HepG2 (cell line): ENCODE data around the gene MTHFD1L. TPM values are rescaled to one million over a fixed set of nuclear protein-coding genes. Genes with fewer than 3 reads are reported as not detected.

ENCODE experiments used
- ATAC-seq: fragments of 200-7000 bp; cut with Tn5 transposase; 3 replicates; pipeline ENCODE4 v1.9.1; 2020; ENCODE audit warnings: mild to moderate bottlenecking, moderate library complexity
- BruUV-seq: library from RNA; stranded (reverse); fragments of 400-500 nt; replicated peaks from 2 replicates; lab custom pipeline; 2021; lab: Mats Ljungman, UMichigan
- CTCF ChIA-PET: fragments of 300-600 bp; formaldehyde crosslinking; extraction: SDS; loops from one replicate; lab custom pipeline; 2021; ENCODE audit warnings: low total read pairs, inconsistent platforms, low intra/inter-chr PET ratio; lab: Yijun Ruan, JAX
- POLR2A ChIA-PET: fragments of 350-600 bp; sonication (Branson Sonifier 250); formaldehyde crosslinking; loops from one replicate; lab custom pipeline; 2020; ENCODE audit warnings: antibody characterized with exemption, inconsistent platforms; lab: Yijun Ruan, JAX
- DNase-seq: peaks from one replicate; pipeline ENCODE4 v3.0.0-alpha.2; 2015; ENCODE audit warnings: low spot score
- FAIRE-seq: peaks from 3 replicates; lab custom pipeline; 2011; peaks lifted over from hg19 to GRCh38; lab: Jason Lieb, UNC
- H2AFZ ChIP-seq: one replicate; pipeline ENCODE4 v1.6.1; 2011; ENCODE audit warnings: low read length, inconsistent platforms
- H3K27ac ChIP-seq: fragments of 300-600 bp; 3 replicates; pipeline ENCODE4 v1.8.0; 2011; ENCODE audit warnings: mixed run types, mild to moderate bottlenecking, mixed read lengths, low read length, inconsistent platforms; ENCODE audit not compliant: insufficient read depth; ENCODE audit errors: extremely low read length
- H3K27me3 ChIP-seq, 2 experiments: fragments of 200-600 bp in 1 of 2; 2 replicates in 1 of 2; 3 replicates in 1 of 2; pipeline versions ENCODE4 v1.6.0 to v1.8.0; 2011; ENCODE audit warnings: low read length in 2 of 2, mild to moderate bottlenecking in 2 of 2, moderate library complexity in 2 of 2, inconsistent platforms in 1 of 2; ENCODE audit not compliant: insufficient read depth in 2 of 2, control insufficient read depth in 1 of 2
- H3K36me3 ChIP-seq, 2 experiments: fragments of 200-600 bp in 1 of 2; replicated peaks in 1 of 2; 2 replicates in 1 of 2; 3 replicates in 1 of 2; pipeline versions ENCODE4 v1.5.1 to v1.8.0; 2011; ENCODE audit warnings: low read length in 2 of 2, inconsistent platforms in 1 of 2; ENCODE audit not compliant: insufficient read depth in 2 of 2, control insufficient read depth in 1 of 2
- H3K4me1 ChIP-seq: 2 replicates; pipeline ENCODE4 v1.5.1; 2012; ENCODE audit warnings: low read length, inconsistent platforms; ENCODE audit not compliant: insufficient read depth
- H3K4me2 ChIP-seq: 2 replicates; pipeline ENCODE4 v1.6.0; 2011; ENCODE audit warnings: low read depth, low read length, inconsistent platforms
- H3K4me3 ChIP-seq, 3 experiments: fragments of 200-600 bp in 1 of 3; sonication (generic), shearing (Covaris generic) in 1 of 3; replicated peaks in 1 of 3; 2 replicates each; pipeline ENCODE4 v1.5.1; 2011 to 2016; ENCODE audit warnings: low read length in 3 of 3, inconsistent platforms in 2 of 3, low read depth in 2 of 3, mild to moderate bottlenecking in 2 of 3, control low read depth in 1 of 3, mixed read lengths in 1 of 3; ENCODE audit not compliant: insufficient read depth in 1 of 3
- H3K79me2 ChIP-seq: one replicate; pipeline ENCODE4 v1.6.1; 2011; ENCODE audit warnings: low read length, inconsistent platforms; ENCODE audit not compliant: insufficient read depth
- H3K9ac ChIP-seq: 2 replicates; pipeline ENCODE4 v1.6.0; 2011; ENCODE audit warnings: mild to moderate bottlenecking, low read depth, low read length, inconsistent platforms; ENCODE audit not compliant: insufficient read depth
- H3K9me3 ChIP-seq: 2 replicates; pipeline ENCODE4 v1.5.1; 2012; ENCODE audit warnings: mild to moderate bottlenecking, low read length
- H4K20me1 ChIP-seq: 2 replicates; pipeline ENCODE4 v1.6.0; 2011; ENCODE audit warnings: inconsistent platforms, mild to moderate bottlenecking, low read length, moderate library complexity; ENCODE audit not compliant: insufficient read depth
- CEBPB ChIP-seq: IDR thresholded peaks from 2 replicates; pipeline ENCODE4 v1.6.1; 2011; ENCODE audit warnings: low read depth, low read length, improper control_type of control experiment, borderline replicate concordance
- FOXO1 ChIP-seq: sonication (generic); formaldehyde crosslinking; IDR thresholded peaks from 2 replicates; pipeline ENCODE4 v1.4.0; 2020; ENCODE audit warnings: missing genetic modification reagents
- IKZF1 ChIP-seq: fragments of 450-650 bp; IDR thresholded peaks from 2 replicates; pipeline ENCODE4 v1.7.1; 2016
- KDM3A ChIP-seq: IDR thresholded peaks from 2 replicates; pipeline ENCODE4 v1.6.1; 2018; ENCODE audit warnings: low read depth, missing compliant biosample characterization
- PRMT3 ChIP-seq: sonication (generic); formaldehyde crosslinking; IDR thresholded peaks from 2 replicates; pipeline ENCODE4 v1.8.1; 2022; ENCODE audit warnings: low read depth, mild to moderate bottlenecking, moderate library complexity, missing genetic modification reagents, borderline replicate concordance
- REPIN1 ChIP-seq: sonication (generic); formaldehyde crosslinking; IDR thresholded peaks from 2 replicates; pipeline ENCODE4 v1.8.0; 2022; ENCODE audit warnings: missing genetic modification reagents, low read depth, mild to moderate bottlenecking, borderline replicate concordance
- YEATS4 ChIP-seq: sonication (generic); formaldehyde crosslinking; IDR thresholded peaks from 2 replicates; pipeline ENCODE4 v1.4.0; 2020; ENCODE audit warnings: missing genetic modification reagents, borderline replicate concordance
- ZNF691 ChIP-seq: sonication (generic); formaldehyde crosslinking; IDR thresholded peaks from 2 replicates; pipeline ENCODE4 v1.4.0; 2020; ENCODE audit warnings: missing genetic modification reagents, low read depth, mild to moderate bottlenecking, borderline replicate concordance
- ZNF720 ChIP-seq: sonication (generic); formaldehyde crosslinking; IDR thresholded peaks from 2 replicates; pipeline ENCODE4 v1.4.0; 2020; ENCODE audit warnings: missing genetic modification reagents
- WGBS: methylation state at CpG from one replicate; pipeline ENCODE4 v1.1.6; 2017; ENCODE audit warnings: low lambda C conversion rate; 5-methylcytosine and 5-hydroxymethylcytosine counted together
- in situ Hi-C: cut with HindIII; loops from 2 replicates; pipeline ENCODE4 v1.10.0; 2017; ENCODE audit warnings: low pct_unique_long_range_greater_than_20kb; ENCODE audit not compliant: extremely low pct_ligation_motif_present
- intact Hi-C: fragments of 100-400 bp; cut with micrococcal nuclease; formaldehyde crosslinking; loops from one replicate; pipeline ENCODE4 v1.10.0; 2022; ENCODE audit not compliant: unreplicated experiment
- polyA plus RNA-seq, 8 experiments: library from polyadenylated mRNA; depleted of rRNA in 3 of 8; stranded (reverse) in 7 of 8; unstranded in 1 of 8; fragments of >200 nt; fragmentation: Illumina TruSeq in 4 of 8; extraction: Trizol in 4 of 8; gene quantifications; 2 replicates each; pipeline versions ENCODE4 v1.2.1 to v1.2.3, GENCODE V29; 2011 to 2016; ENCODE audit warnings: low read depth in 4 of 8, missing spikeins in 1 of 8, mixed read lengths in 1 of 8; ENCODE audit not compliant: insufficient read depth in 1 of 8
- total RNA-seq, 5 experiments: library from RNA; depleted of rRNA; stranded (reverse); fragments of >200 nt; fragmentation: Illumina TruSeq; extraction: Trizol; gene quantifications; 2 replicates each; pipeline ENCODE4 v1.2.3, GENCODE V29; 2016; ENCODE audit warnings: low read depth in 1 of 5

MTHFD1L gene
- total and polyA plus RNA-seq, 2 of the 13 experiments (the other 11 are each of a cell fraction or from before 2014, with no cell fraction given) = 24.0 to 39.6 TPM

GRCh38 chr6:151100326-151100725 is 234.8 kb downstream of the MTHFD1L start (continued):
- TF ChIP-seq ZNF691 (CRISPR knock-in tag) (no peak), PRMT3 (no peak), FOXO1 (CRISPR knock-in tag) (no peak), ZNF720 (CRISPR knock-in tag) (no peak), KDM3A (CRISPR knock-in tag) (no peak), REPIN1 (CRISPR knock-in tag) (no peak), IKZF1 (no peak)

- Histone ChIP-seq H3K79me2 (no peaks in the 10 kb centered on the region), H3K27ac (peak overlapping the region; percentile 7), H3K36me3 (peaks cover 0 to 11% of the 10 kb centered on the region in 2 experiments; a peak in 2 of 5 replicates), H3K9ac (no peak overlapping the region), H4K20me1 (no peaks in the 10 kb centered on the region), H2AFZ (no peak overlapping the region), H3K4me2 (no peak overlapping the region), H3K27me3 (no peaks in the 10 kb centered on the region), H3K4me3 (no peak overlapping the region), H3K4me1 (peaks cover 20% of the 10 kb centered on the region), H3K9me3 (no peaks in the 10 kb centered on the region)
- no peak for DNase-seq
- intact Hi-C loops (no loop called here), in situ Hi-C loops (no loop called here)
- 86% methylated on average over 6 of the region's 6 CpGs for WGBS
- POLR2A ChIA-PET = no interaction called here
- TF ChIP-seq YEATS4 (CRISPR knock-in tag) (no peak), CEBPB (peak; percentile 60; the same call in 1 of the 2 replicates)
- no TSS peak for BruUV-seq
- no peak for FAIRE-seq
- ATAC-seq = no peak
- CTCF ChIA-PET = no interaction called here
Measured at GRCh38 chr6:151101161-151101815, 235.8 kb downstream of the MTHFD1L start.
